ENCODE results near the gene BRD2. TPM values are rescaled to one million over a fixed set of nuclear protein-coding genes. Genes with fewer than 3 reads are reported as not detected.

The BRD2 gene
- polyA plus RNA-seq, 2 of the 4 experiments (the other 2 are of a cell fraction), result 92.5 to 153 TPM

DNA sequence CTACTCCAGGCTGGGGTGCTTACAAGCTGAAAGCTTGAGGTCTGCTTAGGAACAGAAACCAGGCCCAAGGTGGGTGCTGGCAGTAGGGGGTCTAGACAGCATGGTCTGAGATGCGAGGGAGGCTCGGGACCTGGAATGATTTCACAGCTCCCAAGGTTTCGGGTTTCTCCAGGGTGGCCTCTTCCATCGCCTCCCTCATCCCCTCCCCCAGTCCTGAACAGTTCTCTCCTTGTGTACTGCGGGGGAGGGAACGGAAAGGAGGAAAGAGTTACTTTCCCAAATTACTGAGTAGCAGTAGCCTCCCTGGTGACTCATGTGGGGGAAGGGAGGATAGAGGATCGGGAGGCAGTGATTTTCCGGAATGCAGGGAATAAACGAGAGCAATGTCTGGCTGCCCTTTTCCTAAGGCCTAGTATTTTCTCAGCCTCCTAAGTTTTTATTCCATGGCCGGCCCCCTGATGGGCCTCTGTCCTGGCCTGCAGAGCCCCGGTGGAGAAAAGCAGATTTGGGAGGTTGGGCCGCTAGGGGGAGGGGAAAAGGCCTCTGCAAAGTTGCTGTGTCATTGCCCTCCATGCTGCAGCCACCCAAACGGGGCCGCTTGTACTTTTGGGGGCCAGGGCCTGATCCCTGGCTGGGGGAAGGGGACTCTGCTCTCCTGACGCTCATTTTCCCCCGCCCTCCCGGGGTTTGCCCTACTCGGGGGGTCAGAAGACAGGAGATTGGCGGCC is 1.5 kb downstream of the BRD2 start (continued):
- no peak for TF ChIP-seq NPAS2 (CRISPR knock-in tag; IDR thresholded peaks at IDR 0.05; ENCODE audit: borderline replicate concordance)
- no peak for TF ChIP-seq RCOR1 (IDR thresholded peaks at IDR 0.05; ENCODE audit: low read depth, low read length)
- peak; percentile 10; the same call in 1 of the 2 replicates for TF ChIP-seq GATA3 (IDR thresholded peaks at IDR 0.05; ENCODE audit: borderline replicate concordance)
- no peak for TF ChIP-seq BHLHE40 (IDR thresholded peaks at IDR 0.05; ENCODE audit: low read depth, low read length)
- TF ChIP-seq KDM1A (IDR thresholded peaks at IDR 0.05; ENCODE audit: low read depth), result no peak
- TF ChIP-seq NR3C1 (IDR thresholded peaks at IDR 0.05), result no peak
- TF ChIP-seq, protein P1, sequence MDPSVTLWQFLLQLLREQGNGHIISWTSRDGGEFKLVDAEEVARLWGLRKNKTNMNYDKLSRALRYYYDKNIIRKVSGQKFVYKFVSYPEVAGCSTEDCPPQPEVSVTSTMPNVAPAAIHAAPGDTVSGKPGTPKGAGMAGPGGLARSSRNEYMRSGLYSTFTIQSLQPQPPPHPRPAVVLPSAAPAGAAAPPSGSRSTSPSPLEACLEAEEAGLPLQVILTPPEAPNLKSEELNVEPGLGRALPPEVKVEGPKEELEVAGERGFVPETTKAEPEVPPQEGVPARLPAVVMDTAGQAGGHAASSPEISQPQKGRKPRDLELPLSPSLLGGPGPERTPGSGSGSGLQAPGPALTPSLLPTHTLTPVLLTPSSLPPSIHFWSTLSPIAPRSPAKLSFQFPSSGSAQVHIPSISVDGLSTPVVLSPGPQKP (IDR thresholded peaks at IDR 0.05; ENCODE audit: low read depth, low read length), result no peak
- TF ChIP-seq FOSL2 (IDR thresholded peaks at IDR 0.05), result 0 out of 2 replicates have a peak, but pooled peaks have one; percentile 22
- peak; percentile 87 for TF ChIP-seq FOSL2 (CRISPR knock-in tag; IDR thresholded peaks at IDR 0.05)
- no peak for TF ChIP-seq ZSCAN20 (CRISPR knock-in tag; IDR thresholded peaks at IDR 0.05)
- TF ChIP-seq, protein P2, sequence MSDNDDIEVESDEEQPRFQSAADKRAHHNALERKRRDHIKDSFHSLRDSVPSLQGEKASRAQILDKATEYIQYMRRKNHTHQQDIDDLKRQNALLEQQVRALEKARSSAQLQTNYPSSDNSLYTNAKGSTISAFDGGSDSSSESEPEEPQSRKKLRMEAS (IDR thresholded peaks at IDR 0.05), result peak; percentile 49
- no peak for TF ChIP-seq CHD2 (IDR thresholded peaks at IDR 0.05; ENCODE audit: low read length, partially characterized antibody)
- TF ChIP-seq ESRRA (IDR thresholded peaks at IDR 0.05; ENCODE audit: borderline replicate concordance, low read length), result no peak
- TF ChIP-seq, protein P3, sequence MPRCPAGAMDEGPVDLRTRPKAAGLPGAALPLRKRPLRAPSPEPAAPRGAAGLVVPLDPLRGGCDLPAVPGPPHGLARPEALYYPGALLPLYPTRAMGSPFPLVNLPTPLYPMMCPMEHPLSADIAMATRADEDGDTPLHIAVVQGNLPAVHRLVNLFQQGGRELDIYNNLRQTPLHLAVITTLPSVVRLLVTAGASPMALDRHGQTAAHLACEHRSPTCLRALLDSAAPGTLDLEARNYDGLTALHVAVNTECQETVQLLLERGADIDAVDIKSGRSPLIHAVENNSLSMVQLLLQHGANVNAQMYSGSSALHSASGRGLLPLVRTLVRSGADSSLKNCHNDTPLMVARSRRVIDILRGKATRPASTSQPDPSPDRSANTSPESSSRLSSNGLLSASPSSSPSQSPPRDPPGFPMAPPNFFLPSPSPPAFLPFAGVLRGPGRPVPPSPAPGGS (IDR thresholded peaks at IDR 0.05), result no peak
- TF ChIP-seq, protein P4, sequence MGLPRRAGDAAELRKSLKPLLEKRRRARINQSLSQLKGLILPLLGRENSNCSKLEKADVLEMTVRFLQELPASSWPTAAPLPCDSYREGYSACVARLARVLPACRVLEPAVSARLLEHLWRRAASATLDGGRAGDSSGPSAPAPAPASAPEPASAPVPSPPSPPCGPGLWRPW (IDR thresholded peaks at IDR 0.05), result no peak
- TF ChIP-seq, protein P5, sequence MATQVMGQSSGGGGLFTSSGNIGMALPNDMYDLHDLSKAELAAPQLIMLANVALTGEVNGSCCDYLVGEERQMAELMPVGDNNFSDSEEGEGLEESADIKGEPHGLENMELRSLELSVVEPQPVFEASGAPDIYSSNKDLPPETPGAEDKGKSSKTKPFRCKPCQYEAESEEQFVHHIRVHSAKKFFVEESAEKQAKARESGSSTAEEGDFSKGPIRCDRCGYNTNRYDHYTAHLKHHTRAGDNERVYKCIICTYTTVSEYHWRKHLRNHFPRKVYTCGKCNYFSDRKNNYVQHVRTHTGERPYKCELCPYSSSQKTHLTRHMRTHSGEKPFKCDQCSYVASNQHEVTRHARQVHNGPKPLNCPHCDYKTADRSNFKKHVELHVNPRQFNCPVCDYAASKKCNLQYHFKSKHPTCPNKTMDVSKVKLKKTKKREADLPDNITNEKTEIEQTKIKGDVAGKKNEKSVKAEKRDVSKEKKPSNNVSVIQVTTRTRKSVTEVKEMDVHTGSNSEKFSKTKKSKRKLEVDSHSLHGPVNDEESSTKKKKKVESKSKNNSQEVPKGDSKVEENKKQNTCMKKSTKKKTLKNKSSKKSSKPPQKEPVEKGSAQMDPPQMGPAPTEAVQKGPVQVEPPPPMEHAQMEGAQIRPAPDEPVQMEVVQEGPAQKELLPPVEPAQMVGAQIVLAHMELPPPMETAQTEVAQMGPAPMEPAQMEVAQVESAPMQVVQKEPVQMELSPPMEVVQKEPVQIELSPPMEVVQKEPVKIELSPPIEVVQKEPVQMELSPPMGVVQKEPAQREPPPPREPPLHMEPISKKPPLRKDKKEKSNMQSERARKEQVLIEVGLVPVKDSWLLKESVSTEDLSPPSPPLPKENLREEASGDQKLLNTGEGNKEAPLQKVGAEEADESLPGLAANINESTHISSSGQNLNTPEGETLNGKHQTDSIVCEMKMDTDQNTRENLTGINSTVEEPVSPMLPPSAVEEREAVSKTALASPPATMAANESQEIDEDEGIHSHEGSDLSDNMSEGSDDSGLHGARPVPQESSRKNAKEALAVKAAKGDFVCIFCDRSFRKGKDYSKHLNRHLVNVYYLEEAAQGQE (IDR thresholded peaks at IDR 0.05), result no peak
- TF ChIP-seq CHD4 (IDR thresholded peaks at IDR 0.05; ENCODE audit: borderline replicate concordance), result no peak
- TF ChIP-seq POLR2AphosphoS2 (conservative IDR thresholded peaks at IDR 0.05; ENCODE audit: low read length), result no peak
- TF ChIP-seq POLR2A (IDR thresholded peaks at IDR 0.05; ENCODE audit: low read length), result peak; percentile 17; the same call in 1 of the 2 replicates
- no peak for TF ChIP-seq ZC3H11A (IDR thresholded peaks at IDR 0.05)
- TF ChIP-seq TFCP2L1 (CRISPR knock-in tag; IDR thresholded peaks at IDR 0.05), result peak; percentile 15; the same call in 1 of the 2 replicates
- 0 out of 2 replicates have a peak, but pooled peaks have one; percentile 50 for TF ChIP-seq HEYL (CRISPR knock-in tag; IDR thresholded peaks at IDR 0.05)
- no peak for TF ChIP-seq RARB (CRISPR knock-in tag; IDR thresholded peaks at IDR 0.05)
- TF ChIP-seq FOXS1 (CRISPR knock-in tag; IDR thresholded peaks at IDR 0.05), result peak; percentile 67; the same call in 1 of the 2 replicates
